AG04450 (cell line): ENCODE data around the gene DHX40. TPM values are rescaled to one million over a fixed set of nuclear protein-coding genes. Genes with fewer than 3 reads are reported as not detected.
"Not testable (repeated sequence)": the region's sequence is repeated elsewhere in the genome, so short reads cannot be mapped to it uniquely, and the experiment has no call there.

Source experiments
- CTCF ChIA-PET: fragments of 300-600, 350-600 bp; formaldehyde crosslinking; extraction: SDS; loops from one replicate; lab custom pipeline; 2022; ENCODE audit warnings: antibody characterized with exemption, inconsistent platforms; lab: Charles Lee
- POLR2A ChIA-PET: fragments of 350-600 bp; formaldehyde crosslinking; extraction: SDS; loops from one replicate; lab custom pipeline; 2021; ENCODE audit warnings: antibody characterized with exemption, inconsistent platforms; lab: Yijun Ruan, JAX
- DNase-seq: peaks from one replicate; pipeline ENCODE4 v3.0.0-alpha.2; 2011; ENCODE audit warnings: low read depth, low spot score
- H3K27ac ChIP-seq: one replicate; pipeline ENCODE4 v1.5.1; 2012; ENCODE audit warnings: low read depth, low read length, control low read depth
- H3K27me3 ChIP-seq: one replicate; pipeline ENCODE4 v1.6.0; 2012; ENCODE audit warnings: low read length; ENCODE audit not compliant: control insufficient read depth, insufficient read depth
- H3K4me3 ChIP-seq: 2 replicates; pipeline ENCODE4 v1.5.1; 2011; ENCODE audit warnings: mild to moderate bottlenecking, low read depth, low read length, control low read depth
- H3K9me3 ChIP-seq: 2 replicates; pipeline ENCODE4 v1.5.1; 2012; ENCODE audit warnings: low read length; ENCODE audit not compliant: control insufficient read depth, insufficient read depth
- polyA plus RNA-seq: library from polyadenylated mRNA; depleted of rRNA; stranded (reverse); fragments of >200 nt; gene quantifications from 2 replicates; pipeline ENCODE4 v1.2.3, GENCODE V29; 2011; rRNA removed
- small RNA-seq: library from RNA; depleted of rRNA; stranded (forward); fragments of <200 nt; gene quantifications from one replicate; pipeline ENCODE3, GENCODE V24; 2012; ENCODE audit warnings: low read depth; ENCODE audit not compliant: insufficient read length
- TF ChIP-seq, protein P1 (sequence below): IDR thresholded peaks from 2 replicates; pipeline ENCODE4 v1.5.1; 2011; ENCODE audit warnings: low read depth, low read length, control low read depth, inconsistent platforms

The DHX40 gene
- polyA plus RNA-seq, 1 experiment: 49.4 TPM

- POLR2A ChIA-PET: no interaction called here
- H3K27me3 ChIP-seq: no peaks in the 10 kb centered on the region
- H3K27ac ChIP-seq: no peak overlapping the region
- CTCF ChIA-PET: interaction anchor here (0.6 kb wide), 1 partner anchor 483 kb away, joined by 8 read pairs; no protein-coding TSS in a partner anchor
- DNase-seq: peak; percentile 18
- no peak overlapping the region for H3K4me3 ChIP-seq
- TF ChIP-seq, protein P1, sequence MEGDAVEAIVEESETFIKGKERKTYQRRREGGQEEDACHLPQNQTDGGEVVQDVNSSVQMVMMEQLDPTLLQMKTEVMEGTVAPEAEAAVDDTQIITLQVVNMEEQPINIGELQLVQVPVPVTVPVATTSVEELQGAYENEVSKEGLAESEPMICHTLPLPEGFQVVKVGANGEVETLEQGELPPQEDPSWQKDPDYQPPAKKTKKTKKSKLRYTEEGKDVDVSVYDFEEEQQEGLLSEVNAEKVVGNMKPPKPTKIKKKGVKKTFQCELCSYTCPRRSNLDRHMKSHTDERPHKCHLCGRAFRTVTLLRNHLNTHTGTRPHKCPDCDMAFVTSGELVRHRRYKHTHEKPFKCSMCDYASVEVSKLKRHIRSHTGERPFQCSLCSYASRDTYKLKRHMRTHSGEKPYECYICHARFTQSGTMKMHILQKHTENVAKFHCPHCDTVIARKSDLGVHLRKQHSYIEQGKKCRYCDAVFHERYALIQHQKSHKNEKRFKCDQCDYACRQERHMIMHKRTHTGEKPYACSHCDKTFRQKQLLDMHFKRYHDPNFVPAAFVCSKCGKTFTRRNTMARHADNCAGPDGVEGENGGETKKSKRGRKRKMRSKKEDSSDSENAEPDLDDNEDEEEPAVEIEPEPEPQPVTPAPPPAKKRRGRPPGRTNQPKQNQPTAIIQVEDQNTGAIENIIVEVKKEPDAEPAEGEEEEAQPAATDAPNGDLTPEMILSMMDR: no peak
- H3K9me3 ChIP-seq: peaks cover 5% of the 10 kb centered on the region
Measured at GRCh38 chr17:59652119-59652518, 86.7 kb downstream of the DHX40 start.

GRCh38 chr17:59656624-59657023, 91.2 kb downstream of the DHX40 start:
- ChIA-PET POLR2A (interaction anchor here (0.6 to 1.6 kb wide), 4 partner anchors 15 to 523 kb away, joined by 4 to 7 read pairs (median 6); partner anchors contain the start of gene CLTC), CTCF (interaction anchor here (0.8 to 1.9 kb wide), 2 partner anchors 14 to 32 kb away, joined by 3 to 7 read pairs; no protein-coding TSS in a partner anchor)
- H3K27ac ChIP-seq, H3K4me3 ChIP-seq, H3K27me3 ChIP-seq, H3K9me3 ChIP-seq: not testable (repeated sequence)
- peak; percentile 24 for DNase-seq

Small RNAs within 50 kb of the gene (small RNA-seq; reads per million reads assigned to genes)
- gene RNU4-13P: not detected

Other genes with a start within 250 kb of the DHX40 start
- 6.0 and 7.7 TPM in 2 replicates for gene YPEL2, start 234.0 kb upstream of the DHX40 start, polyA plus RNA-seq
- gene CLTC, start 54.3 kb downstream of the DHX40 start, polyA plus RNA-seq: 376 and 441 TPM in 2 replicates
- gene PTRH2, start 141.8 kb downstream of the DHX40 start, polyA plus RNA-seq: 56.0 and 56.1 TPM in 2 replicates
- gene VMP1, start 142.0 kb downstream of the DHX40 start, polyA plus RNA-seq: 174 and 196 TPM in 2 replicates